Panc1 (cell line): ENCODE data around the gene DEAF1. TPM values are rescaled to one million over a fixed set of nuclear protein-coding genes. Genes with fewer than 3 reads are reported as not detected.
"Not testable (repeated sequence)": the region's sequence is repeated elsewhere in the genome, so short reads cannot be mapped to it uniquely, and the experiment has no call there.

Experiments
- ATAC-seq: fragments of 200-7000 bp; cut with Tn5 transposase; 2 replicates; pipeline ENCODE4 v1.9.1; 2020; ENCODE audit warnings: mild to moderate bottlenecking, moderate library complexity
- BruUV-seq: library from RNA; stranded (reverse); fragments of 400-500 nt; replicated peaks from 2 replicates; lab custom pipeline; 2021; lab: Mats Ljungman, UMichigan
- CTCF ChIA-PET: fragments of 300-600 bp; sonication (Branson Sonifier 250); formaldehyde crosslinking; loops from one replicate; lab custom pipeline; 2022; ENCODE audit warnings: antibody characterized with exemption; lab: Charles Lee
- POLR2A ChIA-PET: fragments of 300-600 bp; sonication (Branson Sonifier 250); formaldehyde crosslinking; loops from one replicate; lab custom pipeline; 2022; ENCODE audit warnings: antibody characterized with exemption; lab: Charles Lee
- DNase-seq: peaks from one replicate; pipeline ENCODE4 v3.0.0-alpha.2; 2010; ENCODE audit warnings: low read depth, low spot score
- H3K27ac ChIP-seq: 2 replicates; pipeline ENCODE4 v1.5.1; 2011; ENCODE audit warnings: mild to moderate bottlenecking, low read length, inconsistent platforms
- H3K27me3 ChIP-seq: fragments of 200-500 bp; sonication (Bioruptor generic); 2 replicates; pipeline ENCODE4 v1.6.0; 2014; ENCODE audit warnings: low read length, inconsistent platforms; ENCODE audit not compliant: control insufficient read depth, insufficient read depth
- H3K36me3 ChIP-seq: fragments of 200-500 bp; sonication (Bioruptor generic); 2 replicates; pipeline ENCODE4 v1.5.1; 2014; ENCODE audit warnings: inconsistent platforms, mild to moderate bottlenecking, low read length, moderate library complexity; ENCODE audit not compliant: control insufficient read depth, insufficient read depth
- H3K4me1 ChIP-seq: 2 replicates; pipeline ENCODE4 v1.5.1; 2011; ENCODE audit warnings: inconsistent platforms, mild to moderate bottlenecking, low read length, moderate library complexity; ENCODE audit not compliant: control insufficient read depth, insufficient read depth
- H3K4me3 ChIP-seq, 2 experiments: 2 replicates each; pipeline ENCODE4 v1.5.1; 2011 to 2012; ENCODE audit warnings: low read depth in 2 of 2, low read length in 2 of 2, mild to moderate bottlenecking in 2 of 2, inconsistent platforms in 1 of 2, moderate library complexity in 1 of 2
- H3K9me3 ChIP-seq: fragments of 200-500 bp; sonication (Bioruptor generic); 2 replicates; pipeline ENCODE4 v1.5.1; 2014; ENCODE audit warnings: low read depth, mild to moderate bottlenecking, inconsistent platforms, low read length, moderate library complexity; ENCODE audit not compliant: control insufficient read depth, insufficient read depth
- POLR2AphosphoS5 ChIP-seq: IDR thresholded peaks from 2 replicates; pipeline ENCODE4 v1.6.1; 2012; ENCODE audit warnings: mild to moderate bottlenecking, low read depth, low read length, moderate library complexity
- SIN3A ChIP-seq: IDR thresholded peaks from 2 replicates; pipeline ENCODE4 v1.6.1; 2012; ENCODE audit warnings: low read depth, mild to moderate bottlenecking, low read length, moderate library complexity, borderline replicate concordance; ENCODE audit not compliant: insufficient read depth
- TCF7L2 ChIP-seq: IDR thresholded peaks from 2 replicates; pipeline ENCODE4 v1.6.1; 2011; ENCODE audit warnings: mild to moderate bottlenecking, low read depth, low read length, inconsistent platforms
- in situ Hi-C: cut with HindIII; loops from 2 replicates; pipeline ENCODE4 v1.10.0; 2016; ENCODE audit warnings: low sequenced_read_pairs, low pct_unique_long_range_greater_than_20kb
- intact Hi-C: fragments of 100-400 bp; cut with micrococcal nuclease; formaldehyde crosslinking; loops from one replicate; pipeline ENCODE4 v1.10.0; 2022; ENCODE audit not compliant: unreplicated experiment
- total RNA-seq: library from RNA; stranded (reverse); gene quantifications from one replicate; pipeline ENCODE4 v1.2.1, GENCODE V29; 2021; ENCODE audit not compliant: unreplicated experiment
- TF ChIP-seq, protein P1 (sequence below), 2 experiments: IDR thresholded peaks; 2 replicates each; pipeline ENCODE4 v1.6.1; 2011 to 2012; ENCODE audit warnings: low read depth in 2 of 2, control low read depth in 1 of 2, low read length in 1 of 2, mild to moderate bottlenecking in 1 of 2, moderate library complexity in 1 of 2; ENCODE audit not compliant: insufficient read depth in 1 of 2
- TF ChIP-seq, protein P2 (sequence below): fragments of 450-650 bp; IDR thresholded peaks from 2 replicates; pipeline ENCODE4 v1.5.1; 2017; ENCODE audit warnings: mild to moderate bottlenecking

The DEAF1 gene
- total RNA-seq, 1 experiment from 2014 or later = 105 TPM

DNA sequence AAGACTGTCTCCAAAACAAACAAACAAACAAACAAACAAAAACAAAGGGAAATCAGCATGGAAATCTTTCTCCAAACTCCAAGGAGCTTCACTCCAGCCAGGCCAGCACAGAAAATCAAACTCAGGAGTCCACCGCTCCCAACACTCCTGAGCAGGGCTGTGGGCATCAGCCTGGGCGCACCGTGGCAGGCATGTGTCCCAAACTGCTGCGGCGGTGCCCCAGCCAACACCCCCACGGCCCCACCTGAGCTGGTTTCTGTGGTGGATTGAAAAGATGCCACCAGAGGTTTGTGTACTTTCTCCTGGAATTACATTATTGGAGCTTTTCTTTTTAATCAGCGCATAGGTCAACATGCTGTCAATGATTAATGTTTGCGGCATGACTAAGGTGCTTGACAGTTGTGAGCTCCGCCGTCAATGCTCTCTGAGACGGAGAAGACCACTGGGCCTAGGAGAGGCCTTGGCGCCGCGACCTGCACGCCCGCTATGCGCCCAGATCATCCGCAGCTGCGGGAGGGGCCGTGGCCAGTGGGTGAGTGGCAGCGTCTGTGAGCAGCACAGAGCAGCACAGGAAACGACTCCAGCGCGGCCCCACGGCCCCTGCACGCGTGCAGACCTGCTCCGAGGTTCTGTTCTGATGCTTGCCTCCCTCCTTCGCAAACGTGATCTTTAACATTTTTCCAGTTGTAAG, 39.8 kb downstream of the DEAF1 start:
- H3K9me3 ChIP-seq = no peaks in the 10 kb centered on the region
- in situ Hi-C loops = no loop called here
- DNase-seq = no peak
- no peak overlapping the region for H3K27ac ChIP-seq
- no peaks in the 10 kb centered on the region for H3K27me3 ChIP-seq
- no peak; the same call in 1 of the 2 replicates for ATAC-seq
- TF ChIP-seq SIN3A (no peak), TCF7L2 (no peak), POLR2AphosphoS5 (no peak)
- TF ChIP-seq, protein P1, sequence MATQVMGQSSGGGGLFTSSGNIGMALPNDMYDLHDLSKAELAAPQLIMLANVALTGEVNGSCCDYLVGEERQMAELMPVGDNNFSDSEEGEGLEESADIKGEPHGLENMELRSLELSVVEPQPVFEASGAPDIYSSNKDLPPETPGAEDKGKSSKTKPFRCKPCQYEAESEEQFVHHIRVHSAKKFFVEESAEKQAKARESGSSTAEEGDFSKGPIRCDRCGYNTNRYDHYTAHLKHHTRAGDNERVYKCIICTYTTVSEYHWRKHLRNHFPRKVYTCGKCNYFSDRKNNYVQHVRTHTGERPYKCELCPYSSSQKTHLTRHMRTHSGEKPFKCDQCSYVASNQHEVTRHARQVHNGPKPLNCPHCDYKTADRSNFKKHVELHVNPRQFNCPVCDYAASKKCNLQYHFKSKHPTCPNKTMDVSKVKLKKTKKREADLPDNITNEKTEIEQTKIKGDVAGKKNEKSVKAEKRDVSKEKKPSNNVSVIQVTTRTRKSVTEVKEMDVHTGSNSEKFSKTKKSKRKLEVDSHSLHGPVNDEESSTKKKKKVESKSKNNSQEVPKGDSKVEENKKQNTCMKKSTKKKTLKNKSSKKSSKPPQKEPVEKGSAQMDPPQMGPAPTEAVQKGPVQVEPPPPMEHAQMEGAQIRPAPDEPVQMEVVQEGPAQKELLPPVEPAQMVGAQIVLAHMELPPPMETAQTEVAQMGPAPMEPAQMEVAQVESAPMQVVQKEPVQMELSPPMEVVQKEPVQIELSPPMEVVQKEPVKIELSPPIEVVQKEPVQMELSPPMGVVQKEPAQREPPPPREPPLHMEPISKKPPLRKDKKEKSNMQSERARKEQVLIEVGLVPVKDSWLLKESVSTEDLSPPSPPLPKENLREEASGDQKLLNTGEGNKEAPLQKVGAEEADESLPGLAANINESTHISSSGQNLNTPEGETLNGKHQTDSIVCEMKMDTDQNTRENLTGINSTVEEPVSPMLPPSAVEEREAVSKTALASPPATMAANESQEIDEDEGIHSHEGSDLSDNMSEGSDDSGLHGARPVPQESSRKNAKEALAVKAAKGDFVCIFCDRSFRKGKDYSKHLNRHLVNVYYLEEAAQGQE (IDR thresholded peaks at IDR 0.05; ENCODE audit: insufficient read depth in 1 of 2, low read depth in 2 of 2, low read length in 1 of 2) = no peak
- TF ChIP-seq, protein P2, sequence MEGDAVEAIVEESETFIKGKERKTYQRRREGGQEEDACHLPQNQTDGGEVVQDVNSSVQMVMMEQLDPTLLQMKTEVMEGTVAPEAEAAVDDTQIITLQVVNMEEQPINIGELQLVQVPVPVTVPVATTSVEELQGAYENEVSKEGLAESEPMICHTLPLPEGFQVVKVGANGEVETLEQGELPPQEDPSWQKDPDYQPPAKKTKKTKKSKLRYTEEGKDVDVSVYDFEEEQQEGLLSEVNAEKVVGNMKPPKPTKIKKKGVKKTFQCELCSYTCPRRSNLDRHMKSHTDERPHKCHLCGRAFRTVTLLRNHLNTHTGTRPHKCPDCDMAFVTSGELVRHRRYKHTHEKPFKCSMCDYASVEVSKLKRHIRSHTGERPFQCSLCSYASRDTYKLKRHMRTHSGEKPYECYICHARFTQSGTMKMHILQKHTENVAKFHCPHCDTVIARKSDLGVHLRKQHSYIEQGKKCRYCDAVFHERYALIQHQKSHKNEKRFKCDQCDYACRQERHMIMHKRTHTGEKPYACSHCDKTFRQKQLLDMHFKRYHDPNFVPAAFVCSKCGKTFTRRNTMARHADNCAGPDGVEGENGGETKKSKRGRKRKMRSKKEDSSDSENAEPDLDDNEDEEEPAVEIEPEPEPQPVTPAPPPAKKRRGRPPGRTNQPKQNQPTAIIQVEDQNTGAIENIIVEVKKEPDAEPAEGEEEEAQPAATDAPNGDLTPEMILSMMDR = no peak
- no peaks in the 10 kb centered on the region for H3K4me1 ChIP-seq
- intact Hi-C loops = no loop called here
- H3K36me3 ChIP-seq = no peaks in the 10 kb centered on the region; the same call in 1 of the 2 replicates
- CTCF ChIA-PET = no interaction called here
- no peak overlapping the region for H3K4me3 ChIP-seq
- no TSS peak for BruUV-seq
- POLR2A ChIA-PET = no interaction called here

- POLR2A ChIA-PET, H3K27ac ChIP-seq, H3K9me3 ChIP-seq, BruUV-seq, H3K4me3 ChIP-seq, CTCF ChIA-PET, H3K36me3 ChIP-seq, intact Hi-C loops, DNase-seq, ATAC-seq, H3K4me1 ChIP-seq, H3K27me3 ChIP-seq, in situ Hi-C loops: not testable (repeated sequence)
Observed at GRCh38 chr11:654444-654843, 40.6 kb downstream of the DEAF1 start.

DNA sequence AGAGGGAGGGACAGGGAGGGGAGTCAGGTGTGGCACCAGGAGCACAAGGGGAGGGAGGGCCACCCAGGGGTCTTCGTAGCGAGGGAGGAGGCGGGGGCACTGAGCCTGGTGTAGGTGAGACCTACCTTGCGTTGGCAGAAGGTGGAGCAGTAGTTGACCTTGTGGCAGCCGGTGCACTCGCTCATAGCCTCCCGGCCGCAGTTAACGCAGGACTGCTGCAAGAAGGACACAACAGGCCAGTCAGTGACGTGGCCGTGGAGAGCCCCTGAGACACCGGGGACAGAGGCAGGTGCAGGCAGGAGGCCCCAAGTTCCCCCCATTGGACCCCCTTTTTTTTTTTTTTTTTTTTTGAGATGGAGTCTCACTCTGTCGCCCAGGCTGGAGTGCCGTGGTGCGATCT, 41.2 kb downstream of the DEAF1 start:
- ChIA-PET POLR2A (no interaction called here), CTCF (no interaction called here)
- no peak overlapping the region for H3K27ac ChIP-seq
- no peak overlapping the region for H3K4me3 ChIP-seq
- no peaks in the 10 kb centered on the region for H3K9me3 ChIP-seq
- ATAC-seq (no peak), DNase-seq (no peak)
- intact Hi-C loops = no loop called here
- TF ChIP-seq POLR2AphosphoS5 (no peak), SIN3A (no peak), TCF7L2 (no peak)
- TF ChIP-seq, protein P2 = no peak
- TF ChIP-seq, protein P1 (IDR thresholded peaks at IDR 0.05; ENCODE audit: insufficient read depth in 1 of 2, low read depth in 2 of 2, low read length in 1 of 2) = no peak
- H3K27me3 ChIP-seq = no peaks in the 10 kb centered on the region
- in situ Hi-C loops = no loop called here
- no TSS peak for BruUV-seq
- H3K4me1 ChIP-seq = no peaks in the 10 kb centered on the region
- no peaks in the 10 kb centered on the region for H3K36me3 ChIP-seq
